ENCODE results near the gene SERPINA1. TPM values are rescaled to one million over a fixed set of nuclear protein-coding genes. Genes with fewer than 3 reads are reported as not detected.

The SERPINA1 gene
- total RNA-seq, 1 donor from 2014 or later, result 1.6 TPM

DNA sequence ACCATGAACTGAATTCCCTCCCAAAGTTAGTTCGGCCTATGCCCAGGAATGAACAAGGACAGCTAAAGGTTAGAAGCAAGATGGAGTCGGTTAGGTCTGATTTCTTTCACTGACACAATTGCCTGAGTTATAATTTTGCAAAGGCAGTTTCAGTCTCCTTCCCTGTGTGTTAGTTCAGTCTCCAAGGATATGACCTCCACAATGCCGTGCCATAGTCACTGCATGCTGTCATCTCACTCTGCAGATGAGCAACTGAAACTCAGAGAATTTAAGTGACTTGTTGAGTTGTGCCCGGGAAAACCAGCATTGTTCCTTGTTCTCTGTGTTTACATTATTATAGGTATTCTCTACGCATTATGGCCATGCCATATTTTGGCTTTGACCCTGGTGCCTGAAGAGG lies 10.1 kb upstream of the SERPINA1 start:
- DNase-seq (ENCODE audit: low spot score in 2 of 2) (no peak), FAIRE-seq (no peak)

DNA sequence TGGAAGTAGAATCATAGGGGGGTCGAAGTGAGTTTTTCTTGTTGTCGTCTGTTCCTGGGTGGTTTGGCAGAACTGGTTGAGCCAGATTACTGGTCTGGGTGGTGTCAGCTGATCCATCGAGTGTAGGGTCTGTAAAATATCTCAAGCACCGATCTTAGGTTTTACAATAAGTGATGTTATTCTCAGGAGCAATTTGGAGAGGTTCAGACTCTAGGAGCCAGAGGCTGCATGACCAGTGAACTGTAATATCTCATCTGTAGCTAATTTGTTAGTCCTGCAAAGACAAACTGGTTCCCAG lies 9.7 kb upstream of the SERPINA1 start:
- DNase-seq (ENCODE audit: low spot score in 2 of 2) (no peak), FAIRE-seq (no peak)

DNA sequence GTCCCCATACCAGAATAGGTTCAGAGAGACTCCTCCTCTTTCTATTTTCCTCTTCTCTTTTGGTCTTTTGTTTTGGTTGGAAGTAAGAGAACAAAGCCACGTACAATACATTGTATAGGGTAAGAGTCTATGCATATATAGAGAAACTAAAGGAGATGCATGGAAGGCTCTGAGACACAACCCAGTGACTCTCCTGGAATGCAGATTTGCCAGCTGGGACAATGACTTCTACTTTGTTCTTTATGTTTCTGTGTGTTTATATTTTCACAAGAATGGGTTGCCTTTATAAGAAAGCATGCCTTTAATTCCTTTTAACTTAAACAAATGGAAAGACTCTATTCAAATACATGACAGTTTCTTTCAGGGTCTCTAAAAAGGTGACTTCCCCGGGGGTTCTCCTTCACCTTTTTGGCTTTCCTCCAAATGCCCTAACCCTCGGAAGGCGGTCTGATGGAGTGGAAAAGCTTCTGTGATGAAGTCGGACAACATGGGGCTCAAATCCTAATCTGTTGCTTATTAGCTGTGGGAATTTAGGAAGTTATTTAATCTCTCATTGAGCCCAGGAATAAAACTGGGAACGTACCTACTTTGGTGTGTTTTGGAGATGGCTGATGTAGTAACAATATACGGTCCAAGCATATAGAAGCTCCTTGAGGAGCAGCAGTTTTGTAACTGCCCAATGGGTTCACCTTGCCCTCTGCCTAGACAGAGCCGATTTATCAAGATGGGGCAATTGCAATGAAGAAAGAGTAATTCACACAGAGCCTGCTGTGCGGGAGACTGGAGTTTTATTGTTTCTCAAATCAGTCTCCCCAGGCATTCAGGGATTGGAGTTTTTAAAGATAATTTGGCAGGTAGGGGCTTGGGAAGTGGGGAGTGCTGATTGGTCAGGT lies 9.1 kb upstream of the SERPINA1 start:
- DNase-seq (ENCODE audit: low spot score in 2 of 2) (no peak), FAIRE-seq (no peak)

DNA sequence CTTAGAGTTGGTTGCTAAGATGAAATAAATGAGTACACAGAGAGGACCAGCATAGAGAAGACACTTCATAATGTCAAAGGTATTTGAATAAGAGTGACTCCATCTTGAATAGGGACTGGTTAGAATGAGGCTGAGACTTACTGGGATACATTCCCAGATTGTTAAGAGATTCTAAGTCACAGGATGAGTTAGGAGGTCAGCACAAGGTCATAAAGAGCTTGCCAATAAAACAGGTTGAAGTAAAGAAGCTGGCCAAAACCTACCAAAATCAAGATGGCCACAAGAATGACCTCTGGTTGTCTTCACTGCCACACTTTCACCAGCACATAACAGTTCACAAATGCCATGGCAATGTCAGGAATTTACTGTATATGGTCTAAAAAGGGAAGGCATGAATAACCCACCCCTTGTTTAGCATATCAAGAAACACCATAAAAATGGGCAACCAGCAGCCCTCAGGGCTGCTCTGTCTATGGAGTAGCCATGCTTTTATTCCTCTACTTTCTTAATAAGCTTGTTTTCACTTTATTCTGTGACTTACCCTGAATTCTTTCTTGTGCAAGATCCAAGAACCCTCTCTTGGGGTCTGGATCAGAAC lies 8.3 kb upstream of the SERPINA1 start:
- no peak for DNase-seq (ENCODE audit: low spot score in 2 of 2)
- no peak for FAIRE-seq

DNA sequence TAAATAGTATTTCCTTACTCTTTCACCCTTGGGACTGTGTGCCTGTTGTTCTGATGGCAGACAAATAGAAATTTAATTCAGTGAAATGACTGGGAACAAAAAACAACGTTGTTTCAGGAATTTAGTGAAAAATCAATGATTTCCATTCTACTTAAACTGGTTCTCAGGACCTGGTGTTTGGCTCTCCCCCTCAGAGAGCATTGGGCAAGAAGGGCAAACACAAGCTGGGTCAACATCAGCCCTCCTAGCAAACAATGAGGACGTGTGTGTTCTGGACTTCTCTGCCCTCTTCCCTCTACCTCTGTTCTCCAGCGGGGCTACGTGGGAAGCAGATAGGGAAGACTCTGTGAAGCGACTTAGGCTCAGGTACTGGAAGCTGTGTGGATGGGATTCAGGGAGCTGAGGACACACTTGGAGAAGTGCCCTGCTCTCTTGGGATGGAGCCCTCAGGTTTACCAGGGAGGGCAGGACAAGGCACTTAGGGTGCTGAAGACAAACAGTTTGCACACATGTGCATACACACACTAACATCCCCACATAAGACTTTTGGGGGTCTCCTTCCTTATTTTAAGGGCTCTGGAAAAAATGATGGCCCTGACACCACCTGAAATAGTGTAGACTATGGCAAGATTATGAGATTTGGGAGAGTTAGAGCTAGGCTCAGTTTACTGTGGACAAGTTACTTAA lies 7.6 kb upstream of the SERPINA1 start:
- DNase-seq (ENCODE audit: low spot score in 2 of 2) (no peak), FAIRE-seq (no peak)

DNA sequence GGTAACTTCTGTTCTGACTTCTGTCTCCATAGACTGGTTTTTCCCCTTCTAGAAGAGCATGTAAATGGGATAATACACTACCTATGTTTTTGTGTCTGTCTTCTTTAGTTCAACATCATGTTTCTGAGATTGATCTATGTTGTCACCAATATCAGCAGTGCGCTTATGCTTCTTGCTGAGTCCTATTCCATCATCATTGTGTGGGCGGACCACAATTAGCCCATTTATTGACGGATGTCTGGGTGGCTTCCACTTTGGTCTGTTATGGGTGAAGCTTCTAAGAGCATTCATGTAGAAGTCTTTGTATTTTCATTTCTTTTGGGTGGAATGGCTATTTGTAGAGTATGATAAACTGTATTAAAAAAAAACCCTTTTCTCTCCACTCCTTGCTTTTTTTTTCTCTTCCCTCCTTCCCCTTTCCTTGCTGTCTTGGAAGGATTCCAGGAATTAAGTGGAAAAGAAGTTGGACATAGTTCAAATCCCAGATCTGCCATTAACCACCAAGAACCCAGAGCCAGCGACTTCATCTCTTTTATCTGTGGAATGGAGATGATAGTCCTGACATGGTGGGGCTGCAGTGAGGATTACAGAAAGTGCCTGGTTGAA lies 7.0 kb upstream of the SERPINA1 start:
- FAIRE-seq (no peak), DNase-seq (ENCODE audit: low spot score in 2 of 2) (no peak)

DNA sequence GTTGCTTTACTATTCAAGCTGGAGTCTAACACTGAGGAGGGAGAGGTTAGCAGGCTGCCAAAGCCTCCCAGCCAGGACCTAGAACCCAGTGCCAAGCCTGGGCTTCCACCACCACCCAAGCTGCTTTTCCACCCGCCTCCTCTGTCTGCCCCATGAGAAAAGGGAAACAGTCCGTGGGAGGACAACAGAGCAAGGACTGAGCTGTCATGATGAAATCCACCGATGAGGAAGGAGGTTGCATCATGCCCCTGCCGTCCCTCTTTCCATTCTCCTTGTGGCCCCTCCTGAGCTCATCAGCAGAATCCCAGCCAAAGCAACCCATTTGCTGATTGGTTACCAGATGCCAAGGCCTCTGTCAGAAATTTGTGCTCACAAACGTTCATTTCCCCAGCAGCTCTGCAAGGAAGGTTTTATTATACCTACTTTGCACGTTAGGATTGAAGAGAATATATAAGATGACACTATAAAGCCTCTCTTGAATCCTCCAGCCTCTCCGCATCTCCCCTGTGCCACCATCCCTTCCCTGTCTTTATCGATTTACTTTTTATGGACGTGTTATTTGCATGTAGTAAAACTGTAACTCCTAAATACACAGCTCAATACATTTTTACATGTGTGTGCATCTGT lies 6.3 kb upstream of the SERPINA1 start:
- DNase-seq (ENCODE audit: low spot score in 2 of 2), result no peak
- FAIRE-seq, result no peak

DNA sequence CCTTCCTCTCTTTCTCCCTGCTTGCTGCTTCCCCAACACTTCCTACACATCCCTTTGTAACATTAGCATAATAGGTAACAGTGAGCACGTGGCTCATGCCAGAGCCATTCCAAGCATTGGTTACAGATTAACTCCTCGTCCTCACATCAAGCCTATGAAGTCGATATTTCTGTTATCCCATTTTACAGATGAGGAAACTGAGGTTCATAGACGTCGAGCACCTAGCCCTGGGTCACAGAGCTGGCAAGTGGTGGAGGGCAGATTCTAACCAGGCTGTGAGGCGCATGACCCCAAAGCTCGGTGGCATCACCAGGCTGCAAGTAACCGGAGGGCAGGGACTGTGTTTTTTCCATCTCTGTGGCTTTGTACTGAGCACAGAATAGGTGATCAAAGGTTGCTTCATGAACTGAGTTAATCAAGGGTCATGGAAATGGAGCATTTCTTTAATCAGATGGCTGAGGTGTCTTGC lies 5.7 kb upstream of the SERPINA1 start:
- FAIRE-seq (no peak), DNase-seq (ENCODE audit: low spot score in 2 of 2) (no peak)

DNA sequence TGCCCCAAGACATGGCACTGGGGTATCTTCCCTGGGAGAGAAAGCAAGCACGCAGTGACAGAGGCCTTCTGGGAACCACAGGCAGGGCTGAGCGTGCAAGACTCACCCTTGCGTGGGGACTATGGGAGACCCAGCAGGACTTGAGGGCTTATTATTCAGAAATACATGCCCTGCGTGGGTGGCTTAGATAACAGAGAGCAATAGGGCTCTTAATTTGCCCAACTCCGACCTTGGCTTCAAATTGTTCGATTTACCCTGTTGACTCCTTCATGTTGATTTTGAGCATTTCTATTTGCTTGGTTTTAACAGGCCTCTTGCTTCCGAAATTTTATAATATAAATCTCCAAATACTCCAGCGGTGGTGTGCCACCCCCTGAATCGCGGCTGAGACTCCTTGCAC lies 5.1 kb upstream of the SERPINA1 start:
- no peak for FAIRE-seq

DNA sequence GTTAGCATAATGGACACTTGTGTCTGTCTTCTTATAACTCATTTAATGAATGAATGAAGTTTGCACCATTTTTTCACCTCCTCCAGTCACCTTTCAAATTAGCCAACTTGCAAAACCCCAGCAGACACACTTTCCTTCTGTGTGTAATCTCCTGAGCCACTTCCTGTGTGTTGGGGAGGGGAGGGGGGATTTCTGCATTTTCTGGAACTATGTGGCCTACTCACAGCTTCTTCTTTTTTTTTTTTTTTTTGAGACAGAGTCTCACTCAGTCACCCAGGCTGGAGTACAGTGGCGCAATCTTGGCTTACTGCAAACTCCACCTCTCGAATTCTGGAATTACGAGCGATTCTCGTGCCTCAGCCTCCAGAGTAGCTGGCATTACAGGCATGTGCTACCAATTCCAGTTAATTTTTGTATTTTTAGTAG lies 4.1 kb upstream of the SERPINA1 start:
- FAIRE-seq, result no peak

More for the DNA sequence above, 5.1 kb upstream of the SERPINA1 start:
- DNase-seq (ENCODE audit: low spot score in 2 of 2), result no peak

DNA sequence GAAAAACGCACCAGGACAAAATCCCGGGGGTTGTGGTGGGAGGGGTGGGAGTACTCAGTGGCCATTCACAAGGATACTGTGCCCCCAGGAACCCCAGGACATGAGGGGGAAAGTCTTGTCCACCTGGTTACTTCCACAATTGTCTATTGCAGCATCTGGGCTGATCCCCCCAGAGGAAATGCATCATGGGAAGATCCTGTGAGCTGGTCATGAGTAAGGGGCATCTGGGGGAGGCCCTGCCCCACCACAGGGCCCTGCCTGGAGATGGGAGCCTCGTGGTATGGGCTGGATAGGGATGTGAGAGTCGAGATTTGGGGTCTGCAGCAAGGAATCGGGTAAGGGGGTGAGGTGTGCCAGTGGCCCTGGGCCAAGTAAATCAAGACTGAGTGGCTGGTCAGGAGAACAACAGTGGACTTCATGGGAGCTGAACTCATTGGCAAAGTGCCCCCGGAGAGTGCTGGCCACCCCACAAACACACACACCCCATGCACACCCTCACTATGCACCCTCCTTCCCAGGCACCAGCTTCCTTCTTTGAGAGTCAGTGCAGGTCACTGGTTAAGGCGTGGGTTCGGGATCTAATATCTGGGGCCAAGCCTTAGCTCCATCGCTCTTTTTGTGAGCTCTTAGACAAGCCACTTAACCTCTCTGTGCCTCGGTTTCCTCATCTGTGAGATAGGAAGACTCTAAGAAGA lies 3.0 kb upstream of the SERPINA1 start:
- no peak for FAIRE-seq

More for the DNA sequence above, 4.1 kb upstream of the SERPINA1 start:
- DNase-seq (ENCODE audit: low spot score in 2 of 2), result no peak

DNA sequence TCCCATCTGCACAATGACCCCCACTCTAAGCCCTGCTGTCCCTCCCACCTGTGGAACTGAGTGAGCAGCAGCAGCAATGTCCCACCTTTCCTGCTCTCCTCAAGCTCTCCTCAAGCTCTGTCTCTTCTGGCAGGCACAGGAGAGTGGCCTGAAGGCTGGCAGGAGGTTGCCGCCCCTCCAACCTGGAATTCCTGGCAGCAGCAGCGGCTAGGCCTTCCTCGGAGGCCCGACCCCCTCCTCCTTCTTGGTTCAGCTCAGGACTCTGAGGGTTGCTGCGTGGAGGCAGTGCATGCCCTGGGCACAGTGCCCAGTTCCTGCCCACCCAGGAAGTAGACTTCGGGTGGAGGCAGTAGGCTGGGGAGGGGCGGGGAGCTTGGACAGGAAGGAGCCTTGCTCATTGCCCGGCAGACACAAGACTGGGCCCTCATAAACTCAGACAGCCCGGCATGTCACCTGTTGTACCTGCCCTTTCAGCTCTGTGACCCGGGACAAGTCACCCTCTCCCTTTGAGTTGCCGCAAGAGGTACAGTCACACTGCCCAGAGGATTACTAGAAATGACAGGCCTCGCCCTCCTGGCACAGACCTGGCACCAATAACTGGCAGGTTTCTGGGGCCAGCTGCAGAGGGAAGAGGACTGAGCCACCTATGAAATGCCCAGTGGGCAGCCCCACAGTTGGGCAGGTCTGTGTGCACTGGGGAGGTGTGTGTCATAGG lies 2.1 kb upstream of the SERPINA1 start:
- DNase-seq (ENCODE audit: low spot score in 2 of 2) (no peak), FAIRE-seq (no peak)

More for the DNA sequence above, 3.0 kb upstream of the SERPINA1 start:
- no peak for DNase-seq (ENCODE audit: low spot score in 2 of 2)

DNA sequence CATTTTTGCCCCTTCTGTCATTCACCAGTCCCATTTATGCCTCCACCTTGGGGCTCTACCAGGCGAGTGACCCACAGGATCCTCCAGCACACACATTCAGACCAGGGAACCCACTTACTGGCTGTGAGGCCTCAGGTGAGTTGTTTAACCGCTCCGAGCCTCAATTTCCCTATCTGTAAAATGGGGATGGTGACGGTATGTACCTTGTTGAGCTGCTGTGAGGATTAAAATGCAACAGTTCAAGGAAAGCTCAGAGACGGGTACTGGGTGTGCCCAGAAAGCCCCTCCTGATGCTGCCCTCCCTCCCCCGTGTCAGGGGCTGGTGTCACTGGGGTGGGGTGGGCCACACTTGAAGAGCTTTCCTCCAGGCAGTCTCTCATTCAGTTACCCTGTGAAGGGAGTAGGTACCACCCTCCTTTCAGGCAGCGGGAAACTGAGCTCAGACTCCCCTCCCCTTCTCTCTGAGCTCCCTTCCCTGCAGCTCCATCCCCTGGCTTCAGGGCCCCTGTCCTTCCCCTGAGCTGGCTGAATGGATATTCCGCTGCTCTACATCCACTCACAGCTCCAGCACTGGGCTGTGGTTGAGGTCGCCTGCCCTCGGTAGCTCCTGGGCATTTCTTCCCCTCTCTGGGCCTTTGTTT lies 1.4 kb upstream of the SERPINA1 start:
- no peak for DNase-seq (ENCODE audit: low spot score in 2 of 2)
- FAIRE-seq, result no peak

DNA sequence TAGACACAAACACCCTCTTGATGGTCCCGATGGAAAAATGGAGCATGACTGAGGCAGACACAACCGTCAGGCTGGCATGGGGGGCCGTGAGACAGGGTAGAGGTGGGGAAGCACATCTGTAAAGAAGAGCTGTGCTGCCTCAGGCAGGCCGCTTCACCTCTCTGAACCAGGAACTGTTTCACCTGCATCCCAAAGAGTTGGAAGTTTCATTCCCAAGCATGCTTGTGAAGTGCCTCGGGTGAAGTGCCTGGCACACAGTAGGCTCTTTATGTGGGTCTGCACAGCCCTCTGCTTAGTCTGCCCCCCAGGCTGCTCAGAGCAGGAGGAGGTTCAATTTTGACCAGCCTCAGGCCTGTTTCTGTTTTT lies 685 bp upstream of the SERPINA1 start:
- DNase-seq (ENCODE audit: low spot score in 2 of 2), result no peak
- no peak for FAIRE-seq

DNA sequence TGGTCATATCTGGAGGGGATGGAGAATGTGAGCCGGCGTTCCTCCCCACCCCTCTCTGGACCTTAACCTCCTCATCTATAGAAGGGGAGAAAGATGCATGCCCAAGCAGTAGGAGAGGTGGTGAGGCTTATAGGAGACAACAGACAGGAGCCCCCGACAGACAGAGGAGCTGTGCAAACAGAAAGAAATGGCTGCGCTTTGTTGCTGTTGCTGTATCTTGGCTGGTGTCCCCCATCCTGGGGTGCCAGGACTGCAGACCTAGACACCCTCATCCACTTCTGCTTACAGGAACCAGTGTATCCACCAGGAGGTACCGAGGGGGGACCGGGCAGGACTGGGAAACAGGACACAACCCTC lies 397 bp downstream of the SERPINA1 start:
- no peak for FAIRE-seq

DNA sequence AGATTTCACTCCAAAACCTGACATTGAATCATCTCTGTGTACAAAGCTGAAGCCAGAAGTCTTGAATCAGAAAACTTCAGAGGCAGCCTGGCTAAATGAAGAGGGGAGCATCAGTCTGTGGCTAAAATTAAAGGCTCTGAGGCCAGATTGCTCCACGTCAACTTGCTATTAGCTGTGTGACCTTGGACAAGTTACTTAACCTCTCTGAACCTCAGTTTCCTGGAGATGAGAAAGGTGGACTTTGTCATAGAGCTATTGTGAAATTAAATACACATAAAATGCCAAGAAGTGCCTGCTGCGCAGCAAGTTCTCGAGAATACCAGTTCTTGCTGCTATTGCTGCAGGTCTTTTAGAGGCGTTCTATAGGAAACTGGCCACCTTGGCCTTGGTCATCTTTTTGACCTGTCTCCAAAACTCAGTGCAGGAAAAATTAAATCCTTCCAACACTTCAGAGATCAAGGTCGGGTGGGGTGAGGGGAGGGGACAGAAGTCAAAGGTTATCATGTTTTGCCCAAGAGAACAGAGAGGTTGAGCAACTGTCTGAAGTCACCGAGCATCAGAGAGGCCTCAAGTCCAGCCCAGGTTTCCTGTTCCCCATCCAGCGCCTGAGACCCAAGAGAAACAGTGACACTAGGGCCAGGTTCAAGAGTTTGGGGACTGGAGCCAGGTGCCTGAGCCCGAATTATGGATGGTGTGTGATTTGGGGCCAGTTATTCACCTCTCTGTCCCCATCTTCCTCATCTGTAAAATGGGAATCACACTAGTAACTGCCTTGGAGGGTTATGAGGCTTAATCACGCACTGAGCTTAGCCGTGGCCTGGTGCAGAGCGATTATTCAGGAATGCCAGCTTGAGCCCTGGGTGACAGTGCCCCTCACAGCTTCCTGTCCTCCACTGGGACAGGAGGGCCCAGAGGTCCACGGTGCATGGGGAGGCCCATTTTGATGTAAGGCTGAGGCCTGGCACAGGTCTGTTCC lies 1.1 kb downstream of the SERPINA1 start:
- DNase-seq (ENCODE audit: low spot score in 2 of 2), result no peak
- FAIRE-seq, result no peak

More for the DNA sequence above, 397 bp downstream of the SERPINA1 start:
- no peak for DNase-seq (ENCODE audit: low spot score in 2 of 2)

DNA sequence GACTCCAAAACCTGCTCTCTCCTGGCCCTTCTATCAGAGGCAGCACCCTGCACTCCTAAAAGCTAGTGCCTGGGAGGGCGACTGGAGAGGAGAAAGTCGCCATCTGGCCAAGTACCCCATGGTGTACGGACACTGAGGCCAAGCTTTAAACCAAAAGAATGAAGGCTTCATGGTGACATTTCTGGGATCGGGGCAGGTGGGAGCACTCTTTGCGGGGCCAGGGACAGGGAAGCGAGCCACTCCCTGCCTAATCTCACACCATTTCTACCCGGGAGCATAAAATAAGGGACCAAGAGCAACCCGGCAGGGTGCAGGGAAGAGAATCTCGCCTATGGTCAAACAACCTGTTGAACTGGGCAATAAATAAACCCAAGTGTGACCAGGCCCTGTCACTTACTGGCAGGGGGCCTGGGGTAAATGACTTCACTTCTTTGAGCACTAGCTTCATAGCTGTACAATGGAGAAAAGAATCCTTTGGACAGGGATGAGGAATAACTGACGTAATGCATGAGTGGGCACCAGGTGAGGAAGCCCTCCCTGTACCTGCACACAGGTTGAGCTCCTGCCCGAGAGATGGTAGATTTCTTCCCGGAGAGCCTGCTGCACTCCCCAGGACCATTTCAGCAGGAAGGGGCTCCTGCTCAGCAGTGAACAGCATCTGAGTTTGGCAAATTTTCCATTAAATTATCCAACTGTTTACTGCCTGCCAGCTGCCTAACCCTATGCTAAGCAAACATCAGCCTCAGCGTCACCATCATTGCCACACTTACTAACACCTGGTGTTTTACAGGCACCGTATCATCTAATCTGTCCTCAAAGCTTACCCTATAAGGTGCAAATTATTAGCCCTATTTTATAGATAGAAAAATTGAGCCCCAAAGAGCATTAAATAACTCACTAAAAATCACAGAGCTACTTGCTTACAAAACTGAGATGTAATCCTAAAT lies 2.0 kb downstream of the SERPINA1 start:
- FAIRE-seq (no peak), DNase-seq (ENCODE audit: low spot score in 2 of 2) (no peak)

Data from frontal cortex (tissue), 4 donors.